Measurements from ENCODE around the gene CIBAR2. TPM values are rescaled to one million over a fixed set of nuclear protein-coding genes. Genes with fewer than 3 reads are reported as not detected.

The CIBAR2 gene
- total and polyA plus RNA-seq, 8 donors = 0.29 to 10.9 (median 5.9) TPM

DNA sequence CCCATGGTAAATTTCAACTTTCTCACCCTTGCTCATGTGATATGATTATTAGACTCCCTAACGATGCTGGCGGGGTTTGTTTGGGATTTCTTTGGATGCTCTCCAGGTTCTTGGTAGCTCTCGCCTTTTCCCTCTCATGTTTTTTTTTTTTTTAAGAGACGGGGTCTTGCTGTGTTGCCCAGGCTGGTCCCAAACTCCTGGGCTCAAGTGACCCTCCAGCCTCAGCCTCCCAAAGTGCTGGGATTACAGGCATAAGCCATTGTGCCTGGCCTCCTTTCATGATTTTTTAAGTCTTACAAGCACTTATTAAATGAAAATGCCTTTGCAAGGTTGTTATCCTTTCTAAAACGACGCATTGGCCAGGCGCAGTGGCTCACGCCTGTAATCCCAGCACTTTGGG, 60.6 kb downstream of the CIBAR2 start:
- H3K4me3 ChIP-seq = no peak overlapping the region
- peaks cover 20 to 58% of the 10 kb centered on the region in 2 donors for H3K4me1 ChIP-seq
- H3K27me3 ChIP-seq = no peaks in the 10 kb centered on the region
- TF ChIP-seq, protein P1, sequence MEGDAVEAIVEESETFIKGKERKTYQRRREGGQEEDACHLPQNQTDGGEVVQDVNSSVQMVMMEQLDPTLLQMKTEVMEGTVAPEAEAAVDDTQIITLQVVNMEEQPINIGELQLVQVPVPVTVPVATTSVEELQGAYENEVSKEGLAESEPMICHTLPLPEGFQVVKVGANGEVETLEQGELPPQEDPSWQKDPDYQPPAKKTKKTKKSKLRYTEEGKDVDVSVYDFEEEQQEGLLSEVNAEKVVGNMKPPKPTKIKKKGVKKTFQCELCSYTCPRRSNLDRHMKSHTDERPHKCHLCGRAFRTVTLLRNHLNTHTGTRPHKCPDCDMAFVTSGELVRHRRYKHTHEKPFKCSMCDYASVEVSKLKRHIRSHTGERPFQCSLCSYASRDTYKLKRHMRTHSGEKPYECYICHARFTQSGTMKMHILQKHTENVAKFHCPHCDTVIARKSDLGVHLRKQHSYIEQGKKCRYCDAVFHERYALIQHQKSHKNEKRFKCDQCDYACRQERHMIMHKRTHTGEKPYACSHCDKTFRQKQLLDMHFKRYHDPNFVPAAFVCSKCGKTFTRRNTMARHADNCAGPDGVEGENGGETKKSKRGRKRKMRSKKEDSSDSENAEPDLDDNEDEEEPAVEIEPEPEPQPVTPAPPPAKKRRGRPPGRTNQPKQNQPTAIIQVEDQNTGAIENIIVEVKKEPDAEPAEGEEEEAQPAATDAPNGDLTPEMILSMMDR (IDR thresholded peaks at IDR 0.05) = no peak
- H3K36me3 ChIP-seq = no peaks in the 10 kb centered on the region
- no peak overlapping the region for H3K27ac ChIP-seq
- DNase-seq = no peak
- H3K9me3 ChIP-seq = no peaks in the 10 kb centered on the region
- ATAC-seq = no peak
- intact Hi-C loops (cut with DNase I) = no loop called here

DNA sequence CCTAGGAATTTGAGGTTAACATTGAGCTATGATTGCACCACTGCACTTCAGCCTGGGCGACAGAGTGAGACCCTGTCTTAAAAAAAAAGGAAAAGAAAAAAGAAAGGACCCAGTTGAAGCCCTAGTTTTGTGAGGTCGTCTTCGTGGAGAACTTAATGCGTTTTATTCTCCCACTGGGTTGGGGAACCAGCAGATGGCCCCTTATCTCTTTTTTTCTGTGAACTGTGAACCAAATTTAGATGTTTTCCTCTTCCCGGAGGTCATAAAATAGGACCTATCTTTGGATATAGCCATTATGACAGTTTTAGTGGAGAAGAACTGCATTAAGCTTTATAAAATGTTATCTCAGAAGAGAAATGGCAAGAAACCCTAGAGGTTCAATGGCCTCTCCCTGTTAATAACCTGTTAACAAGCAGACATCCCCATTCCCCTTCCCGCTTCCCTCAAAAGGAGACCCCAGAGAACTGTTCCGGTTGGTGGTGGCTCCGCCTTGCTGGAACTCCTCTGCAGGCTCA, 61.1 kb downstream of the CIBAR2 start:
- DNase-seq = no peak
- intact Hi-C loops (cut with DNase I) = no loop called here
- no peaks in the 10 kb centered on the region for H3K9me3 ChIP-seq
- H3K4me1 ChIP-seq = peaks cover 19 to 58% of the 10 kb centered on the region in 2 donors
- H3K27me3 ChIP-seq = no peaks in the 10 kb centered on the region
- H3K36me3 ChIP-seq = no peaks in the 10 kb centered on the region
- no peak overlapping the region for H3K27ac ChIP-seq
- TF ChIP-seq, protein P1 (IDR thresholded peaks at IDR 0.05) = no peak
- ATAC-seq = no peak
- no peak overlapping the region for H3K4me3 ChIP-seq

DNA sequence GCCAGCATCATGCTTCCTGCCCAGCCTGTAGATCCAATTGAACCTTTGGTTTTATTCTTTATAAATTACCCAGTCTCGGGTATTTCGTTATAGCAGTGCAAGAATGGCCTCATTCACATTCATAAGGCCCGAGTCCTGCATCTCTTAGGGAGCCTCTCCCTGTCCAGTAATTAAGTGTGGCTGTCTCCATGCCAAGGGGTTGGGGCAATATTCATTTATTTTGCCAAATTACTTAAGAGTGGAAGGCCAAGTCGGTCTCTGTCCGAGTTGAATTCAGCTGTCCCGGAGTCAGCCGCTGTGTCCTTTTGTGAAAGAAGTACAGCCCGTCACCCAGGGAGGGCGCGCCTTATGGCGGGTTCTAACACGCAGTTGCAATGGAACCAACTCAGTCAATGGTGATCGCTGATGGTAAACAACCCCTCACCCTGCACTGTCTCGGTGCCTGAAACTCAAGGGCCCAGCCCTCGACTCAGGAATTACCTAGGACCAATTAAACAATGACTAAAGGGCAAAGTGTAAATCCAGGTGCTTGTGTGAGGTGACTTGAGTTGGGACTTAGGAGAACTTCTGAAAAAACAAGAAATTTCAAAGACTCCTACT, 62.5 kb downstream of the CIBAR2 start:
- TF ChIP-seq, protein P1 (IDR thresholded peaks at IDR 0.05) = no peak
- Histone ChIP-seq H3K4me3 (no peak overlapping the region), H3K27me3 (no peaks in the 10 kb centered on the region), H3K4me1 (peaks cover 7 to 50% of the 10 kb centered on the region in 2 donors), H3K36me3 (peaks cover 0 to 7% of the 10 kb centered on the region in 2 donors), H3K9me3 (no peaks in the 10 kb centered on the region), H3K27ac (no peak overlapping the region)
- intact Hi-C loops (cut with DNase I) = no loop called here
- ATAC-seq (no peak), DNase-seq (peak in 1 of 4 donors; percentile 87)

DNA sequence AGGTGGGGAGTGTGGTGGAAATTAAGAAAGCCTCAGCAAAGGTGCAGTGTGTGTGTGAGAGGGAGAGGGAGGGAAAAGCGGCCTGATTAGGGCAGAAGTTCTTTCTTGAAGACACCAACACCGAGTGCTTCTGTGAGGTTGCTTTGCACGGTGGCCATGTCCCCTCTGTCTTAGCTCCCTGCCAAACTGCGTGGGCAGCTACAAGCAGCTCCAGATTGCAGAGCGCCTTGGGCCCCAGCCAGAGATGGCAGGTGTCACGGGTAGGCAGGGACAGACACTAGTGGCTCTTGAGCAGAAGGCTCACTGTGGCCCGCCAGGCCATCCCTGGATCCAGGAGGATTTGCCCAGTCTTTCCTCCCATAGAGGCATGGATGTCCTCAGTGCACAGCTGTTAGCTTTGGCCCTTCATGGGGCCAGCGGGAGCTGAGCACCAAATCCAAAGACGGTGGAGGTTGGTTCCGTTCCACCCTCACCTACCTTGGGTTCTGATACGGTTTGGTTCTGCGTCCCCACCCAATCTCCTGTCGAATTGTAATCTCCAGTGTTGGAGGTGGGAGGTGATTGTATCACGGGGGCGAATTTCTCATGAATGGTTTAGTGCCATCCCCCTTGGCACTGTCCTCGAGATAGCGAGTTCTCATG, 63.2 kb downstream of the CIBAR2 start:
- TF ChIP-seq, protein P1 (IDR thresholded peaks at IDR 0.05) = no peak
- no peaks in the 10 kb centered on the region for H3K27me3 ChIP-seq
- ATAC-seq = no peak
- peaks cover 3 to 42% of the 10 kb centered on the region in 2 donors for H3K4me1 ChIP-seq
- intact Hi-C loops (cut with DNase I) = no loop called here
- no peak for DNase-seq
- H3K36me3 ChIP-seq = peaks cover 0 to 7% of the 10 kb centered on the region in 2 donors
- no peak overlapping the region for H3K27ac ChIP-seq
- H3K9me3 ChIP-seq = no peaks in the 10 kb centered on the region
- H3K4me3 ChIP-seq = no peak overlapping the region

Other genes starting within 250 kb of the CIBAR2 start
- gene ZDHHC7, start 100.9 kb downstream of the CIBAR2 start, total RNA-seq = 10 to 100 TPM; 69.8 to 82.3 TPM
- gene ZDHHC7, start 100.9 kb downstream of the CIBAR2 start, polyA plus RNA-seq (ENCODE audit: insufficient read length in 6 of 6) = 10 to 100 TPM; 52.5 to 69.3 (median 57.0) TPM
- 10 to 100 TPM; 22.6 to 31.7 TPM for gene KIAA0513, start 84.7 kb downstream of the CIBAR2 start, total RNA-seq
- 1 to 10 TPM; 4.4 to 8.6 (median 6.9) TPM for gene KIAA0513, start 84.7 kb downstream of the CIBAR2 start, polyA plus RNA-seq (ENCODE audit: insufficient read length in 6 of 6)